NCI-H524 (cell line): Measurements from ENCODE around the gene RUNX2.
A peak's percentile ranks its signal among the peaks of the same experiment; 100 is the strongest.

Experiments
- DNase-seq, 2 experiments: peaks; one replicate each; lab custom pipeline; 2025; lab: John Stamatoyannopoulos, UW

Gene RUNX2

GRCh38 chr6:45624228-45624627 is 296.1 kb downstream of the RUNX2 start:
- DNase-seq = no peak

- DNase-seq = no peak
These were observed 297.1 kb downstream of the RUNX2 start for GRCh38 chr6:45625191-45625664.

- no peak for DNase-seq
These were observed 298.2 kb downstream of the RUNX2 start for GRCh38 chr6:45626087-45626891.

GRCh38 chr6:45630314-45630713 is 302.2 kb downstream of the RUNX2 start:
- DNase-seq = no peak

GRCh38 chr6:45630801-45631200 is 302.7 kb downstream of the RUNX2 start:
- DNase-seq = no peak

GRCh38 chr6:45631396-45631795 is 303.3 kb downstream of the RUNX2 start:
- DNase-seq = no peak

- no peak for DNase-seq
These were observed 305.3 kb downstream of the RUNX2 start for GRCh38 chr6:45633272-45633908.

- no peak for DNase-seq
These were observed 306.1 kb downstream of the RUNX2 start for GRCh38 chr6:45634231-45634630.

- DNase-seq = no peak
These were observed 307.2 kb downstream of the RUNX2 start for GRCh38 chr6:45635284-45635867.

GRCh38 chr6:45637056-45637455 is 308.9 kb downstream of the RUNX2 start:
- no peak for DNase-seq

GRCh38 chr6:45637611-45638257 is 309.6 kb downstream of the RUNX2 start:
- peak in 1 of 2 experiments; percentile 63 for DNase-seq

- no peak for DNase-seq
These were observed 312.0 kb downstream of the RUNX2 start for GRCh38 chr6:45640081-45640491.

GRCh38 chr6:45640811-45641210 is 312.7 kb downstream of the RUNX2 start:
- no peak for DNase-seq

GRCh38 chr6:45642331-45643125 is 314.4 kb downstream of the RUNX2 start:
- DNase-seq = no peak

GRCh38 chr6:45643126-45643525 is 315.0 kb downstream of the RUNX2 start:
- no peak for DNase-seq

GRCh38 chr6:45644720-45645119 is 316.6 kb downstream of the RUNX2 start:
- no peak for DNase-seq

- DNase-seq = no peak
These were observed 317.2 kb downstream of the RUNX2 start for GRCh38 chr6:45645302-45645701.

- DNase-seq = no peak
These were observed 319.5 kb downstream of the RUNX2 start for GRCh38 chr6:45647341-45648261.

GRCh38 chr6:45648262-45648620 is 320.1 kb downstream of the RUNX2 start:
- DNase-seq = peak in 1 of 2 experiments; percentile 59

GRCh38 chr6:45650524-45651135 is 322.5 kb downstream of the RUNX2 start:
- no peak for DNase-seq
